Left forelimb (tissue), 1 donor: ENCODE measurements around the gene CHKA.
A peak's percentile ranks its signal among the peaks of the same experiment; 100 is the strongest.
"Not testable (repeated sequence)": the region's sequence is repeated elsewhere in the genome, so short reads cannot be mapped to it uniquely, and the experiment has no call there.

ENCODE experiments used
- DNase-seq: peaks from one replicate; pipeline ENCODE4 v3.0.0-alpha.2; 2018; ENCODE audit warnings: low spot score

The CHKA gene

GRCh38 chr11:68116126-68116525 lies 5.1 kb downstream of the CHKA start:
- no peak for DNase-seq

GRCh38 chr11:68115285-68115684 lies 5.9 kb downstream of the CHKA start:
- DNase-seq, result no peak

GRCh38 chr11:68113986-68114385 lies 7.2 kb downstream of the CHKA start:
- DNase-seq, result no peak

GRCh38 chr11:68107689-68108088 lies 13.5 kb downstream of the CHKA start:
- DNase-seq, result no peak

- DNase-seq, result no peak
Measured at GRCh38 chr11:68106165-68106940, 14.8 kb downstream of the CHKA start.

GRCh38 chr11:68099474-68100405 lies 21.4 kb downstream of the CHKA start:
- DNase-seq, result no peak

GRCh38 chr11:68099057-68099456 lies 22.1 kb downstream of the CHKA start:
- no peak for DNase-seq

- DNase-seq, result no peak
Measured at GRCh38 chr11:68096962-68097361, 24.2 kb downstream of the CHKA start.

GRCh38 chr11:68093565-68093964 lies 27.6 kb downstream of the CHKA start:
- no peak for DNase-seq

- DNase-seq, result not testable (repeated sequence)
Measured at GRCh38 chr11:68092946-68093345, 28.2 kb downstream of the CHKA start.

- DNase-seq, result no peak
Measured at GRCh38 chr11:68092411-68092810, 28.8 kb downstream of the CHKA start.

GRCh38 chr11:68090706-68091105 lies 30.5 kb downstream of the CHKA start:
- no peak for DNase-seq

GRCh38 chr11:68090287-68090686 lies 30.9 kb downstream of the CHKA start:
- no peak for DNase-seq

- DNase-seq, result no peak
Measured at GRCh38 chr11:68089679-68090078, 31.5 kb downstream of the CHKA start.

- no peak for DNase-seq
Measured at GRCh38 chr11:68083517-68083916, 37.7 kb downstream of the CHKA start.

GRCh38 chr11:68082481-68082880 lies 38.7 kb downstream of the CHKA start:
- no peak for DNase-seq

- DNase-seq, result peak; percentile 9
Measured at GRCh38 chr11:68081691-68082090, 39.5 kb downstream of the CHKA start.

GRCh38 chr11:68080860-68081259 lies 40.3 kb downstream of the CHKA start:
- peak; percentile 62 for DNase-seq

GRCh38 chr11:68077617-68078582 lies 43.3 kb downstream of the CHKA start:
- no peak for DNase-seq

- peak; percentile 17 for DNase-seq
Measured at GRCh38 chr11:68076371-68077042, 44.7 kb downstream of the CHKA start.
